ENCODE measurements around the gene CORO1C.

DNA sequence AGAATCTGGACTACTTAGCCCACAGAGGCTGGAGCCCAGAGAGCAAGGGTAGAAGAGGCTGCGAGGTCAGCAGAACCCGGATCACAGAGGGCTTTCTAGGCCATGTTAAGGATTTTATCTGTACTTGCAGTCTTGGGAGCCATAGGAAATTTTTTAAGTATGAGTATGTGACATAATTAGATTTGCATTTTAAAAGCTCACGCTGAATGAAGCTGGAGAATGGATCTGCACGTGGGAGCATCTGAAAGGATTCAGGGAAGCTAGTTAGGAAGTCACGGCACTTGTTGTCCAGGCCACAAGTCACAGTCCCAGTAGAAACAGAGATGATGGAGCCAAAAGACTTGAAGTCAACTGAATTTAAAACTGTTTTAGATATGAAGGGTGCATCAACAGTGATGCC, 14.1 kb downstream of the CORO1C start:
- TF ChIP-seq, protein P1, sequence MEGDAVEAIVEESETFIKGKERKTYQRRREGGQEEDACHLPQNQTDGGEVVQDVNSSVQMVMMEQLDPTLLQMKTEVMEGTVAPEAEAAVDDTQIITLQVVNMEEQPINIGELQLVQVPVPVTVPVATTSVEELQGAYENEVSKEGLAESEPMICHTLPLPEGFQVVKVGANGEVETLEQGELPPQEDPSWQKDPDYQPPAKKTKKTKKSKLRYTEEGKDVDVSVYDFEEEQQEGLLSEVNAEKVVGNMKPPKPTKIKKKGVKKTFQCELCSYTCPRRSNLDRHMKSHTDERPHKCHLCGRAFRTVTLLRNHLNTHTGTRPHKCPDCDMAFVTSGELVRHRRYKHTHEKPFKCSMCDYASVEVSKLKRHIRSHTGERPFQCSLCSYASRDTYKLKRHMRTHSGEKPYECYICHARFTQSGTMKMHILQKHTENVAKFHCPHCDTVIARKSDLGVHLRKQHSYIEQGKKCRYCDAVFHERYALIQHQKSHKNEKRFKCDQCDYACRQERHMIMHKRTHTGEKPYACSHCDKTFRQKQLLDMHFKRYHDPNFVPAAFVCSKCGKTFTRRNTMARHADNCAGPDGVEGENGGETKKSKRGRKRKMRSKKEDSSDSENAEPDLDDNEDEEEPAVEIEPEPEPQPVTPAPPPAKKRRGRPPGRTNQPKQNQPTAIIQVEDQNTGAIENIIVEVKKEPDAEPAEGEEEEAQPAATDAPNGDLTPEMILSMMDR (IDR thresholded peaks at IDR 0.05; ENCODE audit: poor library complexity, severe bottlenecking), result no peak
- TF ChIP-seq SMC3 (conservative IDR thresholded peaks at IDR 0.05; ENCODE audit: poor library complexity) (no peak), EZH2 (IDR thresholded peaks at IDR 0.05; ENCODE audit: borderline replicate concordance, insufficient read depth, low read length, poor library complexity, severe bottlenecking) (no peak), MXI1 (conservative IDR thresholded peaks at IDR 0.05; ENCODE audit: poor library complexity, severe bottlenecking) (no peak), EP300 (conservative IDR thresholded peaks at IDR 0.05; ENCODE audit: poor library complexity, severe bottlenecking) (no peak), TAF1 (IDR thresholded peaks at IDR 0.05; ENCODE audit: low read depth) (no peak)
- TF ChIP-seq, protein P2, sequence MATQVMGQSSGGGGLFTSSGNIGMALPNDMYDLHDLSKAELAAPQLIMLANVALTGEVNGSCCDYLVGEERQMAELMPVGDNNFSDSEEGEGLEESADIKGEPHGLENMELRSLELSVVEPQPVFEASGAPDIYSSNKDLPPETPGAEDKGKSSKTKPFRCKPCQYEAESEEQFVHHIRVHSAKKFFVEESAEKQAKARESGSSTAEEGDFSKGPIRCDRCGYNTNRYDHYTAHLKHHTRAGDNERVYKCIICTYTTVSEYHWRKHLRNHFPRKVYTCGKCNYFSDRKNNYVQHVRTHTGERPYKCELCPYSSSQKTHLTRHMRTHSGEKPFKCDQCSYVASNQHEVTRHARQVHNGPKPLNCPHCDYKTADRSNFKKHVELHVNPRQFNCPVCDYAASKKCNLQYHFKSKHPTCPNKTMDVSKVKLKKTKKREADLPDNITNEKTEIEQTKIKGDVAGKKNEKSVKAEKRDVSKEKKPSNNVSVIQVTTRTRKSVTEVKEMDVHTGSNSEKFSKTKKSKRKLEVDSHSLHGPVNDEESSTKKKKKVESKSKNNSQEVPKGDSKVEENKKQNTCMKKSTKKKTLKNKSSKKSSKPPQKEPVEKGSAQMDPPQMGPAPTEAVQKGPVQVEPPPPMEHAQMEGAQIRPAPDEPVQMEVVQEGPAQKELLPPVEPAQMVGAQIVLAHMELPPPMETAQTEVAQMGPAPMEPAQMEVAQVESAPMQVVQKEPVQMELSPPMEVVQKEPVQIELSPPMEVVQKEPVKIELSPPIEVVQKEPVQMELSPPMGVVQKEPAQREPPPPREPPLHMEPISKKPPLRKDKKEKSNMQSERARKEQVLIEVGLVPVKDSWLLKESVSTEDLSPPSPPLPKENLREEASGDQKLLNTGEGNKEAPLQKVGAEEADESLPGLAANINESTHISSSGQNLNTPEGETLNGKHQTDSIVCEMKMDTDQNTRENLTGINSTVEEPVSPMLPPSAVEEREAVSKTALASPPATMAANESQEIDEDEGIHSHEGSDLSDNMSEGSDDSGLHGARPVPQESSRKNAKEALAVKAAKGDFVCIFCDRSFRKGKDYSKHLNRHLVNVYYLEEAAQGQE (IDR thresholded peaks at IDR 0.05; ENCODE audit: borderline replicate concordance), result no peak
